Prostate gland (tissue), 1 donor: ENCODE measurements around the gene PSTK.

Experiments
- POLR2A ChIP-seq: fragments of 450-650 bp; IDR thresholded peaks from one replicate; pipeline ENCODE4 v1.6.1; 2016; ENCODE audit warnings: antibody characterized with exemption, mild to moderate bottlenecking
- POLR2AphosphoS5 ChIP-seq: sonication (generic); formaldehyde crosslinking; IDR thresholded peaks from one replicate; pipeline ENCODE4 v1.6.1; 2017; ENCODE audit warnings: antibody characterized with exemption

- TF ChIP-seq POLR2AphosphoS5 = no peak
- no peak for TF ChIP-seq POLR2A
Observed at GRCh38 chr10:123016228-123016627, 36.0 kb downstream of the PSTK start.
